Breast epithelium (tissue), 3 donors: ENCODE data around the gene SLC22A23.

Experiments
- POLR2AphosphoS5 ChIP-seq, 3 donors: sonication (generic); formaldehyde crosslinking; IDR thresholded peaks; one replicate each; pipeline ENCODE4 v1.6.1; 2017; ENCODE audit warnings: antibody characterized with exemption in 3 of 3
- TF ChIP-seq, protein P1 (sequence below), 3 donors: fragments of 450-650 bp; IDR thresholded peaks; one replicate each; pipeline ENCODE4 v1.5.1; 2016 to 2017; ENCODE audit warnings: antibody characterized with exemption in 3 of 3, mild to moderate bottlenecking in 3 of 3, moderate library complexity in 3 of 3

DNA sequence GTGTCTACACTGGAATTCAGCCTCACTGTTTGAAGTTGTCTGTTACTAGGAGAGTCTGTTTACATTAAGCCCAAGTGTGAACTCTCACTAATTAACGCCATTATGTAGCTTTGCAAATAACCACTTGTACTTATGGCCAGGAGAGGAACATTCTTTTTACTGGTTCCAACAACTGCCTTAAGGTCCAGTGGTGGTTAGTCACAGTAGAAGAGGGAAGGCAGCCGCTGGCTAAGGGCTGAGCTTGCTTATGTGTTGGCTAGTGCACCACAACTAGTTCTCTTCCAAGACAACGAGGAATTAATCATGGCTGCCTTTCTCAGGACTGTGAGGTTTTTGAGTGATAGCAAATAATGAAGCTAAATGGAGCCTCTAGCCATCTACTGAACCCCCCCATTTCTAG lies 14.9 kb upstream of the SLC22A23 start:
- TF ChIP-seq, protein P1, sequence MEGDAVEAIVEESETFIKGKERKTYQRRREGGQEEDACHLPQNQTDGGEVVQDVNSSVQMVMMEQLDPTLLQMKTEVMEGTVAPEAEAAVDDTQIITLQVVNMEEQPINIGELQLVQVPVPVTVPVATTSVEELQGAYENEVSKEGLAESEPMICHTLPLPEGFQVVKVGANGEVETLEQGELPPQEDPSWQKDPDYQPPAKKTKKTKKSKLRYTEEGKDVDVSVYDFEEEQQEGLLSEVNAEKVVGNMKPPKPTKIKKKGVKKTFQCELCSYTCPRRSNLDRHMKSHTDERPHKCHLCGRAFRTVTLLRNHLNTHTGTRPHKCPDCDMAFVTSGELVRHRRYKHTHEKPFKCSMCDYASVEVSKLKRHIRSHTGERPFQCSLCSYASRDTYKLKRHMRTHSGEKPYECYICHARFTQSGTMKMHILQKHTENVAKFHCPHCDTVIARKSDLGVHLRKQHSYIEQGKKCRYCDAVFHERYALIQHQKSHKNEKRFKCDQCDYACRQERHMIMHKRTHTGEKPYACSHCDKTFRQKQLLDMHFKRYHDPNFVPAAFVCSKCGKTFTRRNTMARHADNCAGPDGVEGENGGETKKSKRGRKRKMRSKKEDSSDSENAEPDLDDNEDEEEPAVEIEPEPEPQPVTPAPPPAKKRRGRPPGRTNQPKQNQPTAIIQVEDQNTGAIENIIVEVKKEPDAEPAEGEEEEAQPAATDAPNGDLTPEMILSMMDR (IDR thresholded peaks at IDR 0.05) = no peak
- no peak for TF ChIP-seq POLR2AphosphoS5 (IDR thresholded peaks at IDR 0.05)
